Esophagus (tissue), 2 donors: ENCODE measurements around the gene ORAI2. TPM values are rescaled to one million over a fixed set of nuclear protein-coding genes. Genes with fewer than 3 reads are reported as not detected.
"Not testable (repeated sequence)": the region's sequence is repeated elsewhere in the genome, so short reads cannot be mapped to it uniquely, and the experiment has no call there.

Experiments
- H3K27ac ChIP-seq, 2 donors: one replicate each; pipeline ENCODE4 v1.5.1; 2013; ENCODE audit warnings: low read depth in 2 of 2, mild to moderate bottlenecking in 2 of 2, inconsistent platforms in 1 of 2, low read length in 1 of 2, moderate library complexity in 1 of 2
- H3K27me3 ChIP-seq, 2 donors: one replicate each; pipeline ENCODE4 v1.6.1; 2013; ENCODE audit warnings: low read length in 2 of 2, control low read depth in 1 of 2, mild to moderate bottlenecking in 1 of 2; ENCODE audit not compliant: insufficient read depth in 2 of 2, control insufficient read depth in 1 of 2
- H3K36me3 ChIP-seq, 2 donors: one replicate each; pipeline ENCODE4 v1.6.1; 2013; ENCODE audit warnings: low read length in 1 of 2; ENCODE audit not compliant: control insufficient read depth in 2 of 2, insufficient read depth in 2 of 2
- H3K4me1 ChIP-seq, 2 donors: one replicate each; pipeline ENCODE4 v1.6.1; 2013; ENCODE audit warnings: low read length in 1 of 2; ENCODE audit not compliant: control insufficient read depth in 2 of 2, insufficient read depth in 2 of 2
- H3K4me3 ChIP-seq, 2 donors: one replicate each; pipeline ENCODE4 v1.5.1; 2013; ENCODE audit warnings: low read length in 2 of 2, mild to moderate bottlenecking in 2 of 2, low read depth in 1 of 2, moderate library complexity in 1 of 2
- H3K9me3 ChIP-seq, 2 donors: one replicate each; pipeline ENCODE4 v1.6.1; 2013; ENCODE audit warnings: mild to moderate bottlenecking in 2 of 2, low read depth in 1 of 2, low read length in 1 of 2, moderate library complexity in 1 of 2; ENCODE audit not compliant: control insufficient read depth in 2 of 2, insufficient read depth in 1 of 2
- WGBS, 2 donors: extraction: QIAGEN DNeasy Blood & Tissue Kit; methylation state at CpG; one replicate each; pipeline ENCODE4 v1.1.7; 2013; 5-methylcytosine and 5-hydroxymethylcytosine counted together
- polyA plus RNA-seq, 2 donors: library from polyadenylated mRNA; stranded (reverse); fragments of 200-250 nt; gene quantifications; one replicate each; pipeline ENCODE4 v1.2.3, GENCODE V29; 2013
- donor health status: healthy with polysubstance abuse.
- donor health status: Bipolar disorder and iron deficiency.

The ORAI2 gene
- polyA plus RNA-seq, 2 donors: 0.71 to 1.4 TPM

GRCh38 chr7:102493220-102493935 is 60.0 kb downstream of the ORAI2 start:
- not testable (repeated sequence) for H3K4me3 ChIP-seq, H3K27me3 ChIP-seq, H3K9me3 ChIP-seq, H3K4me1 ChIP-seq, H3K36me3 ChIP-seq, H3K27ac ChIP-seq
- no CpG with 5 or more reads among the region's 33 CpGs for WGBS, 2 donors

- H3K9me3 ChIP-seq, H3K4me1 ChIP-seq, H3K36me3 ChIP-seq, H3K27ac ChIP-seq, H3K27me3 ChIP-seq, H3K4me3 ChIP-seq: not testable (repeated sequence)
- 39 to 48% methylated on average over 4 to 8 of the region's 15 CpGs for WGBS, 2 donors
Measured at GRCh38 chr7:102494026-102494425, 60.7 kb downstream of the ORAI2 start.

GRCh38 chr7:102494473-102495149 is 61.2 kb downstream of the ORAI2 start:
- H3K27ac ChIP-seq, H3K27me3 ChIP-seq, H3K4me1 ChIP-seq, H3K9me3 ChIP-seq, H3K4me3 ChIP-seq, H3K36me3 ChIP-seq: not testable (repeated sequence)
- WGBS, 2 donors: no CpG with 5 or more reads among the region's 67 CpGs

DNA sequence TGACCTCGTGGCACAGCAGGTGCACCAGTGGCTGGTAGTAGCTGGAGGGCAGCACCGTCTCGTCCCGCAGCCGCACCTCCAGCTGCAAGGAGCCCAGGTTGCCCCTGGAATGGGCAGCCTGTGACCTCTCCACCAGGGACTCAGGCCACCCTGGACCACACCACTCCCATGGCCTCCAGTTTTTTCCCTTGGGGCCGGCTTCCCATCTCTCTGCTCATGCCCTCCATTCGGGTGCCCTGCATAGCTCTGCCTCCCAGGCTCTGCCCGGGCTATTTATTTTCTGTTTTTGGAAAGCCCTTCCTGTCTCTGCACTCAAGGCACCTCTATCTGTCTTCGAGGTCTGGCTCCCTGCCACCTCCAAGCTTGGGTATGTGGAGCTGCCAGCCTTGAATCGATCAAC is 63.5 kb downstream of the ORAI2 start:
- H3K36me3 ChIP-seq, H3K9me3 ChIP-seq, H3K4me3 ChIP-seq, H3K4me1 ChIP-seq, H3K27ac ChIP-seq, H3K27me3 ChIP-seq: not testable (repeated sequence)
- WGBS, 2 donors: 70 to 80% methylated on average over 3 of the region's 10 CpGs

- H3K27me3 ChIP-seq, H3K27ac ChIP-seq, H3K4me3 ChIP-seq, H3K9me3 ChIP-seq, H3K36me3 ChIP-seq, H3K4me1 ChIP-seq: not testable (repeated sequence)
- WGBS, 2 donors: 78 to 83% methylated on average over 1 of the region's 5 CpGs
Measured at GRCh38 chr7:102497308-102497707, 63.9 kb downstream of the ORAI2 start.

- not testable (repeated sequence) for H3K27ac ChIP-seq, H3K36me3 ChIP-seq, H3K9me3 ChIP-seq, H3K27me3 ChIP-seq, H3K4me3 ChIP-seq, H3K4me1 ChIP-seq
- WGBS, 2 donors: 87 to 90% methylated on average over 11 of the region's 16 CpGs
Measured at GRCh38 chr7:102498321-102498720, 64.9 kb downstream of the ORAI2 start.

GRCh38 chr7:102503141-102503540 is 69.8 kb downstream of the ORAI2 start:
- not testable (repeated sequence) for H3K36me3 ChIP-seq, H3K4me1 ChIP-seq, H3K27ac ChIP-seq, H3K27me3 ChIP-seq, H3K4me3 ChIP-seq, H3K9me3 ChIP-seq
- no CpG with 5 or more reads among the region's 12 CpGs for WGBS, 2 donors

- not testable (repeated sequence) for H3K36me3 ChIP-seq, H3K9me3 ChIP-seq, H3K27me3 ChIP-seq, H3K4me3 ChIP-seq, H3K4me1 ChIP-seq, H3K27ac ChIP-seq
- 73 to 77% methylated on average over 5 of the region's 24 CpGs for WGBS, 2 donors
Measured at GRCh38 chr7:102505298-102506185, 72.2 kb downstream of the ORAI2 start.
